Thyroid gland (tissue), 4 donors: ENCODE results near the gene MGLL.

Experiments used
- CTCF ChIP-seq, 6 experiments: fragments of 200-600 bp in 3 of 6; fragments of 450-650 bp in 3 of 6; sonication (generic) in 3 of 6; IDR thresholded peaks; one replicate each; pipeline ENCODE4 v1.5.1; 2016 to 2019; ENCODE audit warnings: antibody characterized with exemption in 6 of 6, mild to moderate bottlenecking in 2 of 6, inconsistent platforms in 1 of 6, moderate library complexity in 1 of 6
- POLR2A ChIP-seq, 2 donors: fragments of 450-650 bp; IDR thresholded peaks; one replicate each; pipeline ENCODE4 v1.6.1; 2017; ENCODE audit warnings: antibody characterized with exemption in 2 of 2, mild to moderate bottlenecking in 2 of 2, moderate library complexity in 1 of 2

DNA sequence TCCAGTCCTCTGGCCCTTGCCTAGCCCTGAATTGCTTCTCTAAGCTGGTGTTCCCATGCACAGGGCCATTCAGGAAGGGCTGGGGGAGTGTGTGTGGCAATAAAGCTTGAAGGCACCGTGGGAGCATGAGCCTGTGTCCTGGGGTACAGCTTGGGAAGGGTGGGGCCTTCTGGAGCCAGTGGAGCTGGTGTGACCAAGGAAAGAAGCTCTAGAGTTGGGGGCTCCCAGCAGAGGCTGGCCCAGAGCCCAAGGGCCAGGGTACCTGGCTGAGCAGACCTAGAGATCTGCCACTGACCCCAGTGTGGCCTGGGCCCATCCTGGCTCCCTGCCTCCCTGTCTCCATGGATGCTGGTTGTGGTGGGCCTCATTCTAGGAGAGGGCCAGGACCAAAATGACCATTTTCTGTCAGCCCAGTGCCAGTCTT, 141.5 kb downstream of the MGLL start:
- TF ChIP-seq CTCF (IDR thresholded peaks at IDR 0.05) (no peak), POLR2A (IDR thresholded peaks at IDR 0.05) (no peak)
